ENCODE data around the gene PTH1R.

Gene PTH1R

DNA sequence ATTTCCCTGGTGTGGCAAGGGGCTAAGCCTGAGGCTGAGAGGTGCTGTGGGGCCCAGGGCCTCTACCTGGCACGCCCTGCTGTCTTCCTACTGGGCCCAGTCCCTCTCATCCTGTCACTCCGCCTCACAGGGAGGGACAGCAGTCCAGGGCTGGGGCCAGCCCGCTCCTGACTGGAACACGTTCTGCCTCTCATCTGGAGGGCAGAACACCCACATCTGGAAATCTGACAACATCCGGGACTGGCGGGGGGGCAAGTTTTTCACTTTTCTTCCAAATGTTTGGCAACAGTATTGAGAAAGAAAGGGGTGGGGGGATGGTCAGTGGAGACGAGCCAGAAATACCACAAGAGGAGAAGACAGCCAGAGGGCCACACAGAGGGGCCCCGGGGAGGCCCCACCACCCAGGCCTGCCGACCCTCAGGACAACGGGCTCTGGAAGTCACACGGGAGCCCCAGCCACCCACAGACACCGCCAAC lies 12.5 kb upstream of the PTH1R start:
- DNase-seq: no peak

DNA sequence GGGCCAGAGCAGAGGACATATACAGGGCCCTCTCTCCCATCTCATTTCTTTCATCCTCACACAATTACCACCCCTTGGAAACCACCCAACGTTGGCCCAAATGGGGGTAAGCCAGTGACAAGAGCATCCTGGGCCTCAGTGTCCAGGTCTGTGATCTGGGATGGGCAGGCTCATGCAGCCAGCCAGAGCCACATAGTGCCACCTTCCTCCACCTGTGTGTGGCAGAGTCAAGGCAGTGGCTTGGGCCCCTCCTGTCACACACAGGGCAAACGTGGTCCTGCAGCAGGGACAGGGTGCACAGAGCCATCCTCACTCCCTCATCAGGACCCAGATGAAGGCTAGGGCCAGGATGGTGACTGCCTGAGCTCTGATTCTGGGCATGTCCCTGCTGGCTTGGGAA lies 12.0 kb upstream of the PTH1R start:
- no peak for DNase-seq

DNA sequence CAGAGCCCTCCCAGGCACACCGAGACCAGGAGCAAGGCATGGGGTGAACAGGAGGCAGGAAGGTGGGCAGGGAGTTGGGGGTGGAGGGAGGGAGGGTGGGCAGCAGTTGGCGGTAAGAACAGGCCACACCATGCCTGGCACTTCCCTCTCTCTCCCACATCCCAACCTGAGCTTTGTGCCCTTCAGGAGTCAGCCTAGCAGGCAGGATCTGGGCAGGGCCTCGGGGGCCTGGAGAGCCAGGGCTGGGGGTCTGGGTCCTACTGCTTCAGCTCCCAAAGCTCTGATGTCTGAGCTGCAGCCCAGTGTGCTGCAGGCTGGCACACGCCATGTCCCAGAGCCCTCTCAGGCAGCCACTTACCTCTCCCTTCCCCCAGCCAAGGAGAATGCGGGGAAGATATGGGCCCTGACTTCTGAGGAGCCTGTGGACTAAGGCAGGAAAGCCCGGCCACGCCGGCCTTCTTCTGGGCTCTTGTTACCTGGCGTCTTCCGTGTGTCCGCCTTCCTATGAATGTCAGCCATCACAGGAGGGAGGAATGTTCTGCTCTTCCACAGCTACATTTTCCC lies 11.4 kb upstream of the PTH1R start:
- no peak for DNase-seq

DNA sequence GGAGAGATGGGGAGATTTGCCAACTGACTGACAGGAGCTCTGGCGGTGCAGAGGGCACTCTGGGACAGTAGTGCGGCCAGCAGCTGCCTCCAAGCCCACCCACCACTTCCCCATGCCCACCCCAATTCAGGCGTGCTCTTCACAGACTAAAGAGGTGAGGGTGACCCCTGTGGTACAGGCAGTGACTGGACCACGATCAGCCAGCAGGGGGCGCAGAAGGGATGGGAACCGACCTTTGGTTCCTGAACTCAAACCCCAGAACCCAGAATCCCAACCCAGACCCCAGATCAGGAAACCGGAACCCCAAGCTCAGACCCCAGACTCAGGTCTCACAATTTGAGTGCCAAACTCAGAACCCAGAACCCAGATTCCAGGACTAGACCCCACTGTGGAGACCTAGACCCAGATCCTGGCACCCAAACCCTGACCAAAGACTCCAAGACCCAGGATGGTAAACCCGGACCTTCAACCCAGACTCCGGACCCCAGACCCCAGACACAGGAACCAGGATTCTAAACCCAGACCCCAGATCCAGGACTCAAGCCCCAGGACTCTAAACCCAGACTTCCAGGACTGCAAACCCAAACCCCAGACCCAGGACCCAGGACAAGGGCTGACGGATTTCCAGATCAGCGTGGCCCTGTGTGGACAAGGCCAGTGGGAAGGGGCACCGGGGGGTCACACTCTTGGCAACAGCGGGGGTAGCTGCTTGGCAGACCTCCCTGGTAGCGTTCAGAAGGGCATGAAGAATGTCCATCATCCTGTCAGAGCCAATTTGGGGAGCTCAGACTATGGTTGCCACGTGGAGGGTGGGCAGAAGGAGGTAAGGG lies 10.6 kb upstream of the PTH1R start:
- no peak for DNase-seq

DNA sequence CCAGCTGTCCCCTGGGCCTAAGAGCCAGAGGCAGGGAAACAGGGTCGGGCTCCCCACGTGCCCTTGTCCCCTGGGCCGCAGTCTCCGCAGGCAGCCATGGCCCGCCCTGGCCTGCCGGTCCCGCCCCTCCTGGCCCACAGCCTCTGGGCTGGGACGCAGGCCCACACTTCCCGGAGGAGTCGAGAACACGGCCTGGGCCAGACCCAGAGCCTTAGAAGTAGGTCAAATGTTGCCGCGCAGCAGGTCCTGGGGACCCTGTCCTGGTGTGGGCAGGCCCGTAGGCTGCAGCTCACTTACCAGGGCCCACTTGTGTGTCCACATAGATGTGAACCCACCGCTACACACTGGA lies 10.0 kb upstream of the PTH1R start:
- no peak for DNase-seq

DNA sequence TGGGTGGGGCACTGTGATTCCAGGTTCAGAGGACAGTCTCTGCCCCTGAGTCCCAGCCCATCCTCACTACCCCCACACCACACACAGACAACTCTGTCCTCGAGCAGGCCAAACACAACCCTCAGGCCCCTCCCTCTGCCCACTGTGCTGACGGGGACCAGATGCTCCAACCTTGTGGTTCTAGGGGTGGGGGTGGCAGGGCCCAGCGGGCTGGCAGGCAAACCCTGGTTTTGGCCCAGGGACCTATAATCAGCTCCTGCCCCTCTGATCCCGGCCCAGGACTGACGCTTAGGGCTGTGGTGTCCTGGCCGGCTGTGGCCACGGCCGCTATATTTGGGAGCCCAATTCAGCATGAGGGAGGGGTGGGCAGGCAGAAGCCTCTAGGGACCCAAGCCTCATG lies 9.2 kb upstream of the PTH1R start:
- DNase-seq: no peak

DNA sequence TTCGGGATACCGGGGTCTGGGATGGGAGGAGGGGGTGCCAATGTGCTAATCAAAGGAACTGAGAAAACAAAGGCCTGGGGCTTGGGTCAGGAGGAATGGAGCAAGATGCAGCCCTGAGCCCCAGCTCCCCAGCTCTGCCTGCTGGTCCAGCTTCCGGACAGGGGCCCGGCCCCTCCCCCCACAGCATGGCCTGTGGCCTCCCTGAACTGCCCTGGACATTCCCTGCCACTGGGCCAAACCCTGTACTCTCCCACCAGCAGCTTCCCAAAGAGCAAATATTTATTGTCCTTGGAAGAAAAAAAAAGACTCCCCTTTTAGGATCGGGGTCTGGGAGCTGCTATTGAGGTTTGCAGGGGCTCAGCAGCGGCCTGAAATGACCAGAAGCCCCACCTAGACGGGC lies 8.6 kb upstream of the PTH1R start:
- no peak for DNase-seq

DNA sequence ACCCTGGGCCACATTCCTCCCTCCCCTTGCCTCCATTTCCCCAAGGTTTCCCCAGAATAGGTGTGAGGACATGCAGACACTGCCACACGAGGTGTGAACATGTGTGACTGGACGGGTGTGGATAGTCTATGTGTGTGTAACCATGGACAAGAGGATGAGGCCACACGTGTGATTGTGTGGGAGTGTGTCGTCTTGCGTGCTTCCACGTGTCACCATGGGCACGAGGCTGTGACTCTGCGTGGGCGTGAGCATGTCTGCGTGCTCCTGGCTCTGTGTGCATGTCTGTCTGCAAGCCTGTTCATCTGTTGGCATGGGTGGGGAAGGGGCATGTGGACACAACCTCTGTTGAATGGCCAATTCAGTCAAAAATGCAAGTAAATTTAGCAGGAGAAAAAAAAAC lies 8.1 kb upstream of the PTH1R start:
- no peak for DNase-seq

DNA sequence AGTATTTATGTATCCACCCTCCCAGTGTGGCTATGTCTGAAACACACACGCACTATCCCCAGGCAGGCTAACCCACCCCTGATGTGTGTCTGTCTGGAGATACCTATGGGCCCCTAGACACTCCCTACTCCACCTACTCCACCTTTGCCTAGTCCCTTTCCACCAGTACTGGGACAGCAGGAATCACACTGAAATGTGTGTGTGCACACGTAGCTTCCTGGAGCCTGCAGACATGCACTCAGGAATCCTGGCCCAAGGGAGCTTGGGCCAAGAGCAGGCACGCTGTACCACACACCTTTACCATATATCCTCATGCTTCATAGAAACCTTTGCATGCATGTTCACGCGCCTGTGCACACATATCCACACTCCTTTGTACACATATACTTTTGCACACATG lies 6.9 kb upstream of the PTH1R start:
- DNase-seq: no peak

DNA sequence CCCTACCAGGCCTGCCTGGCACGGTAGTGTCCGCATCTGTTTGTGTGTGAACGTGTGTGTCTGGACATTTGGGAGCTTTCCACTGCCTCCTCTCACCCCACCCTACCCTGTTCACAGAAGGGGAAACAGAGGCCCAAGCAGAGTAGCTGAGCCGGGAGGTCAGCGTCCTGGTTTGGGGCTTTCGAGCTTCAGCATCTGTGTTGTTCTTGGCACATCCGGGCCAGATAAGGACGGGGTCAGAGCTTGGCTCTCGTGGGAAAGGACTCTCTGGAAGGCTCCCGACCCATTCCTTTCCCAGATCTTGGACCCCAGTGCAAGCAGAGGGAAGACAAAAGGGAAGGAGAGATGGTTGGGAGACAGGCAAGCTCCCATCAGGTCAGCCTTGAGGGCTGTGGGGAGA lies 6.3 kb upstream of the PTH1R start:
- DNase-seq: no peak

DNA sequence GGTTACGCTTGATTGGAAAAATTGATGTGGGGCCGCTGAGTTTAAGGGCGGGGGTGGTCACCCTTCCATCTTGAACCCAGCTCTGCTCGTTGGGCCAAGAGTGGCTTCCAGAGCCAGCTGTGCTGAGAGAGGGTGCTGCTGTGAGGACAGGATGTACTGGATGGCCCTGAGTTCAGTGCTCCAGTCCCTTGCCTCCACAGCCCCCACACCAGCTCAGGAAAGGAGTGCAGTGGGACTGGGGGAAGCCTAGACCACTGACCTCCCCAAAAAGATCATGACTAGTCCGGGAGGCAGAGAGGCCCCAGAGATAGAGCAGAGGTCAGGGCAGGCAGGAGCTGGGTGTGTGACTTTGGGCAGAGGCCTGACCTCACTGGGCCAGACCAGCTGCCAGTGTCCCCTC lies 4.0 kb upstream of the PTH1R start:
- DNase-seq: no peak

DNA sequence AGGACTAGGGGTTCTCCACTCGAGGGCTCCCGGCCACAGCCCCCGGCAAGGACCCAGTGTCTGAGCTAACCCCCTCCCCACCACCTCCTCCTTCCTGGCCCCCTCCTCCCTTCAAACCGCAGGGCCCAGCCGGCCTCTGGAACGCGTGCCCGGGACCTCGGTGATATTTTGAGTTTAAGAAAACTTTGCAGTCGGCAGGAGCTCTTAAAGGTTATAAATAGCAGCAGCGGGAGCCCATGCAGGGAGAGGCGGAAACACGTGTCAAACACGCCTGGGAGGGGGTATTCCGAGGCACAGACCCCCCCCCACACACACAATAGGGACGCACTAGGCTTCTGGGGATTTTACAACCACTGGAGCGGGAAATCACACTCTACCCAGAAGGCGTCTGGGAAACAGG lies 3.1 kb upstream of the PTH1R start:
- DNase-seq: no peak

DNA sequence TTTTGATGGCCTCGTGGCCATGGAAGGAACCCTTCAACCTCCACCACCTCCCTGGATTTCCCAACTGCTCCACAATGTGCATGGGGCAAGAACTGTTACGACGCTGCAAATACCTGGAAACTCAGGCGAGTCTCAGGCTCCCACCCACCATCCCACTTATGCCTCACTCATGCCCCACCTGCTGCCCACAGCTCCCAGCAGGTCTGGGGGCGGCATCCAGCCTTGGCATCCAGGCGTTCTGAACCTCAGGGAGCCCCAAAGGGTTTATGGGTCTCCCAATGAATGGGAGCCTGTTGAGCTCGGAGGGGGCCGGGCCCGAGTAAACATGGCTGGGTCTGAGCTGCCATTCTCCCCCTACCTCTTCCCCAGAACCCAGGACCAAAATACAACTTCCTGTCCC lies 2.0 kb upstream of the PTH1R start:
- no peak for DNase-seq

DNA sequence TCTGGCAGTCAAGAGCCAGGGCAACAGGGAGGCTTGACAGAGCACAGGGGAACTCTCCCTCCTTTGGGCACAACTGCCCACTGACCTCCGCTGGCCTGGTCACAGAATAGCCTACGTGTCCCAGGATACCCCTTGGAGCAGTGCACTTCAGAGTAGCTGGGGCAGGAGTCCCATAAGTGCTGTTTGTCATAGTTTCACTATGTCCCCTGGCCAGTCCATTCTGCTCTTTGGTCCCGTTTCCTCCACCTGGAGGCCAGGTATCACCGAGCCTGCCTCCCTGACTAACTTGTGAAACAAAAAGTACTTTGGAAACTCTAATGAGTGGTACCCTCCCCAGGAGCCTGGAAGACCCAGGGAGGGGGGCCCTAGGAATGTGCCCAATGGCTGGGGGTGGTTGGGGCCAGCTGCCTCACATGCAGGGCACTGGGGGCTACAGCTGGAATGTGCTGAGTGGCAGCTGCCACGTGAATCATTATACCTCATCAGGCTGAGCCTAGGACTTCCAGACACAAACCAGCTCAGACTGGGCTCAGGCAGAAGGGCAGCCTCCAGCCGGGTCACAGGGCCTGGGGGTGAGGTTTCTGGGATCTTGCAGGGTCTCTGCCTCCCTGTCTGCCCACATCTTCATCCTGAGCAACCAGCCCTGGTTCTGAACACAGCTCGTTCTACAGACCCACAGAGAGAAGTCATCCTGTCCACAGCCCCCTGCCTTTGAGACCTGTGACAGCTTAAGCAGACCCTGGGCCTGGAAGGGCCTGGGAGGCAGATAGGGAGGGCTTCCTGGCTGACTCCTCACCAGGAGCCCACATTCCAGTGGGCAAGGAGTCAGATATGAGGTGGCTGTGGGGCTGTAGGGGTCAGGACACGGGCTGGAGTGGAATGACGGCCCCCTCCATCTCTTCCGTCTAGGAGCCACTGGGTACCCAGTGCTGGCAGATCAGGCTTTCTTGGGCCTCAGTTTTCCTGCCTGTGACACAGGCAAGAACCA lies 914 bp upstream of the PTH1R start:
- no peak for DNase-seq

DNA sequence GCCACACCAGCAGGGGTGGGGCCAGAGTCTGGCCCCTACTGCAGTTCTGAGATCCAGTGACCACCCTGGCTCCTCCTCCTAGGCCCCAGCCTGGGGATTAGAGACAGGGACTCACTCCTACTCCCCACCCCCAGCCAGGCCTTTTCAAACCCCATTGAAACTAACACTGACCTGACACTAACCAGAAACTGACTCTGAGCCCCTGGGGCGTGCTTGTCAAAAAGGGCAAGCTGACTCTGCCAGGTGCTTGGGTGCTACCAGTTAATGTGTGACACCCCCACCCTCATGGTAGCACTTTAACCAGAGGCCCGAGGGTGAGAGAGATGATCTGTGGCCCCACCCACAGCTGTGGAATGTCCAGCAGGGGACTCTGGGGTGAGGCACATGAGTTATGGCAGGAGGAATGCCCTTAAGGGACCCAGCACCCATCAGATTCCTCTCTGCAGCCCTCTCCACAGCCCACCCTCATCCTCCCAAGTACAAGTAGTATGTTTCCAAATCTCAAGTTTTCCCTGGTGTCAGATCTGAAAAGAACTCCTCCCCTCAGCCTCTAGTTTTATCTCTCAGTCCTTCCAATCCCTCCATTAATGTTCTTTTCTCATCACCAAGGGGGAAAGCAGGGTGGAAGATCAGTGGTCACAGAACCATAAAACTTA lies 1.4 kb downstream of the PTH1R start:
- no peak for DNase-seq

DNA sequence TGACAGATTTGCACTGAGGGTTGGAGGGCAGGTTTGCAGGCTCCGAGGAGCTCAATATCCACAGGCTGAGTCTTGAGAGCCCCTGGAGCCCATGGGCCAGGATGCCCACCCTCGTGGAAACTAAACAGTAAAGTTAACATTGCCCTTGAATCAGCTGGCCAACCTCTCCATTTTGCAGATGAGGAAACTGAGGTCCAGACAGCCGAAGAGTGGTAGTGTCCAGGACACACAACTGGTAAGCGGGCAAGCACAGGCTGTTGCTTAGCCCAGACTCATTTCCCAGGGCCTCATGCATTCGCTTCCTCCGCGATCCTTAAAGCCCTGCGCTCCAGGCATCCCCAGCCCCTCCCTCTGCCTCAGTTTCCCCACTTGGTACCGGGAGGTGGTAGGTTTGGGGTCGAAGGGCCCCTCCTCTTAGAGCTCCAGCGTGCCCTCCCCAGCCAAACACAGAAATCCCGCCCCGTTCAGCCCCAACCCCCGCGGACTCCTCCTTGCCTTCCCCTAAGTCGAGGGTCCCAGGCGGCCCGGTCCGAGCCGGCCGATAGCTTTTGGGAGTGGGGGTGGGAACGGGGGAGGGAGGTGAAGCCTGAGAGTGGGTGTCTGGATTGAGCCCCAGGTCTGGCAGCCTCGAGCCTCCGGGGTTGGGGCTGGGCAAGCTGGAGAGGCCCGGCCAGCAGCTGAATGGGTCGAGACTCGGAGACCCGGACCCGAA lies 3.5 kb downstream of the PTH1R start:
- DNase-seq: no peak

DNA sequence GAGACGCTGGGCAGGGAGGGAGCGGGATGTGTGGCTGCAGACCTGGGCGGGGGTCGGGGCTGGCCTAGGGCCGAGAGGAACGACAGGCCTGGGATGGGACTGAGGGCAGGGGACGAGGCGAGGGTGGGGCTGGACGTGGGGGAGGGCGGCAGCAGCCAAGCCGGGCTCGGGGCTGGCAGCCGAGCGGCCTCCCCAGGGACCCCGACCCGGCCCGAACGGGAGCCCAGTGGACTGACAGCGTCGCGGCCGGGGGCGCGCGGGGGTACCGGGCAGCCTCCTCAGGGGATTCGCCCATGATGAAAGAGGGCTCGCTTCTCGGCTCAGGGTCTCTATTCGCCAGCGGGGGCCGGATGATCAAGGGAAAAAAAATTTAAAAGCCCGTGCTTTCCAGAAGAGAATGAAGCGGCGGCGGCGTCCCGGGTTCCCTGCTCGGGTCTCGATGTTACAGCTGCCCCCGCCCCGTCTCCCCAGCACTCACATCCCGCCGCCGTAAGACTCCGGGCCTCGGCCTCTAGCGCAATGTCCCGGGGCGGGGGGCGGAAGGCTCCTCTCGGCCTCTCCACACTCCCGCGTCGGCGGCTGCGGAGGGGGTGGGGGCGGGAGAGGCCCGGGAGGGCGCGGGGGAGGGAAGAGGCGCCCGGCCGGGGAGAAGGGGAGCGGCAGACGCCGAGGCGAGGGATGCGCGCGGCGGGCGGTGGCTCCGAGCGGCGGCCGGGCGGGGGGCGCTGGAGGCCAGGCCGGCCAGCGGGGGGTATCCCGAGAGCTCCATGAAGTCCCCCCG lies 4.3 kb downstream of the PTH1R start:
- DNase-seq: no peak

DNA sequence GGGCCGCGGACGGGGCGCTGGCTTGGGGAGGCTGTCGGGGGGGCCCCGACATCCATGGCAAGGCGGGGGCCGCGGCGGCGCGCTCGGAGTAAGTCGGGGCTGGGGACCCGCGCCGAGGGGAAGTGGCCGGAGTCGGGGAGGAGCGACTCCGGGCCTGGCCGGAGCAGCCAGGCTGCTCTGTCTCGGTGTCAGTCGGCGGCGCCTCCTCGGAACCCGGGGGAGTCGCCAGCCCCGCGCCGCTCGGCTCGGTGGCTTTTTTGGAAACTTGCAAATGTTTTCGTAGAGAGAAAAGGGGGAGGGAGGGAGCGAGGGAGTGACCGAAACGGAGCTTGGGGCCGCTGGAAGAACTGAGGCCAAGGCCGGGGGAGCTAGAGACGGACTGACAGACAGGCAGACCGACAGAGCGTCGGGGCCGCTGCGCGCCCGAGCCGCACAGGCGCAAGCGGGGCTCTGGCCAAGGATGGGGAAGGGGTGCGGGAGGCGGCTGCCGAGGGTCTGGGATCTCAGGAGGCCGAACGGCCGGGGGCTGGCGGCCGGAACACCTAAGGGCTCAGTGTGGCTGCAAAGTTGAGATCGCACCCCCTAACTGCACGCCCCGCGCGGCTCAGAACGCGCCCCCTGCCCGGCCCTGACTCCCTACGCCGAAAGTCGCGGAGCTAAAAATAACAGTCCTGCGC lies 5.0 kb downstream of the PTH1R start:
- no peak for DNase-seq

DNA sequence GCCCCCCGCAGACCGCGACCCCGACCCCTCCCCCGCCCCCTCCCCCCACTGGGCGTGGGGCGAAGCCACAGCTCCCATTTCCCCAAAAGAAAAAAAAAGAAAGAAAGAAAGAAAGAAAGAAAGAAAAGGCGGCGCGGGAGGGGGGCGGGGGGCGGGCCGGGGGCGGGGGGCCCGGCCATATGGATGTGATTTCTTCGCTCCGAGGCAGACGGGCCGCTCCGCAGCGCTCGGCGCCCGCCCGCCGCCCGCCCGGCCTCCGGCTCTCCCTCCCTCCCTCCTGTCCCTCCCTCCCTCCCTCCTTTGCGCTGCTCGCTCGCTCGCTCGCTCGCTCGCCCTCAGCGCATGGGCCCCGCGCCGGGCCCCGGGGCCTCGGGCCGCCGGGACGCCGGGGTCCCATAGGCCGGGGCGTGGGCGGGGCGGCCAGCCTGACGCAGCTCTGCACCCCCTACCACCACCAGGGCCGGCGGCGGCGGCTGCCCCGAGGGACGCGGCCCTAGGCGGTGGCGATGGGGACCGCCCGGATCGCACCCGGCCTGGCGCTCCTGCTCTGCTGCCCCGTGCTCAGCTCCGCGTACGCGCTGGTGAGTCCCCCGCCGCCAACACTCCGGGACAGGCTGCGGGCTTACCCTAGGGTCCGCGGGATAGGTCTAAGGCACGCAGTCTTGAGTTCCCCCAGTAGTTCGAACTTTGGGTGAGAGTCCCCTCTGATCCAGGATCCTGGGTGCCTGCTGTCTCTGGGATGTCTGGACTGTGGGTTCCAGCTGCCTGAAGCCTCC lies 5.7 kb downstream of the PTH1R start:
- no peak for DNase-seq

DNA sequence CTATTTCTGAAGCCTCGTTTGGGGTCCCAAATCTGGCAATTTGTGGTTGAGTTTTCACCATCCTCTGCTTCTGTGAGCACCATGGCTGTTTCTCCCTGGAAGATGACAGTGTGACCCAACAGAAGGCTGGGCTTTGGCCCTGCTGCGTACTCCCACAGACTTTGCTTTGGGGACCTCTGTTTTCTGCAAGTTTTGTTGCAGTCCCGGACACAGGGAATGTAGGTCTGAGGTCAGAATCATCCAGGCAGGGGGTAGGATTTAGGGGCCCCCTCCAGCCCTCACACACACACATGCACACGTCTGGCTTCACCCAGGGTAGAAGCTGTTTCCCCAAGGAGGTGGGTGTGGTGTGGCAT lies 6.3 kb downstream of the PTH1R start:
- DNase-seq: no peak

Measured in NCI-H1436 (cell line).